CD4-positive, alpha-beta T cell treated with Interleukin-15 for 4 hours (primary cell): ENCODE results near the gene VAC14.

Experiments
- DNase-seq: peaks from one replicate; pipeline ENCODE4 v3.0.0-alpha.2; 2020; ENCODE audit warnings: low spot score

Gene VAC14

GRCh38 chr16:70692130-70692872 is 108.7 kb downstream of the VAC14 start:
- no peak for DNase-seq

- no peak for DNase-seq
These were observed 109.5 kb downstream of the VAC14 start for GRCh38 chr16:70691223-70692129.

GRCh38 chr16:70689970-70690891 is 110.7 kb downstream of the VAC14 start:
- no peak for DNase-seq

- no peak for DNase-seq
These were observed 111.7 kb downstream of the VAC14 start for GRCh38 chr16:70689035-70689969.

- DNase-seq: no peak
These were observed 112.7 kb downstream of the VAC14 start for GRCh38 chr16:70688246-70688742.

- no peak for DNase-seq
These were observed 113.2 kb downstream of the VAC14 start for GRCh38 chr16:70687671-70688245.

GRCh38 chr16:70687102-70687511 is 113.9 kb downstream of the VAC14 start:
- no peak for DNase-seq

GRCh38 chr16:70686376-70687101 is 114.4 kb downstream of the VAC14 start:
- no peak for DNase-seq

- no peak for DNase-seq
These were observed 115.0 kb downstream of the VAC14 start, which contains the start of gene MTSS2 for GRCh38 chr16:70685938-70686375. Gene MTSS2, minus strand, starts transcription at chr16:70686053. Its CDS starts 262 bp downstream, at chr16:70685791.

GRCh38 chr16:70685061-70685937 is 115.7 kb downstream of the VAC14 start:
- no peak for DNase-seq

- DNase-seq: no peak
These were observed 116.6 kb downstream of the VAC14 start for GRCh38 chr16:70684146-70685060.

- no peak for DNase-seq
These were observed 117.6 kb downstream of the VAC14 start for GRCh38 chr16:70683146-70683944.

- DNase-seq: no peak
These were observed 118.5 kb downstream of the VAC14 start for GRCh38 chr16:70682239-70683145.

- DNase-seq: no peak
These were observed 119.3 kb downstream of the VAC14 start for GRCh38 chr16:70681382-70682238.
